ENCODE results near the gene MYO5A. TPM values are rescaled to one million over a fixed set of nuclear protein-coding genes. Genes with fewer than 3 reads are reported as not detected.
"Not testable (repeated sequence)": the region's sequence is repeated elsewhere in the genome, so short reads cannot be mapped to it uniquely, and the experiment has no call there.

The MYO5A gene
- total RNA-seq, 1 donor: 54.3 TPM

- no peak overlapping the region for H3K4me3 ChIP-seq (ENCODE audit: insufficient read depth, low read length)
- H3K36me3 ChIP-seq (ENCODE audit: insufficient read depth, low read length): no peaks in the 10 kb centered on the region
- H3K27me3 ChIP-seq (ENCODE audit: insufficient read depth, low read length): no peaks in the 10 kb centered on the region
- no peak overlapping the region for H3K27ac ChIP-seq (ENCODE audit: low read depth, low read length)
- H2AFZ ChIP-seq (ENCODE audit: low read length): no peak overlapping the region
- DNase-seq (ENCODE audit: insufficient read length, low spot score, missing footprints): peak; percentile 21
- no peaks in the 10 kb centered on the region for H4K20me1 ChIP-seq (ENCODE audit: insufficient read depth, low read length)
- no peak for TF ChIP-seq CTCF (IDR thresholded peaks at IDR 0.05; ENCODE audit: extremely low read depth, low read depth, low read length)
- no peak overlapping the region for H3K4me2 ChIP-seq (ENCODE audit: insufficient read depth, low read length)
- H3K9me3 ChIP-seq (ENCODE audit: low read depth, low read length): no peaks in the 10 kb centered on the region
- no peaks in the 10 kb centered on the region for H3K4me1 ChIP-seq (ENCODE audit: insufficient read depth, low read length)
- H3K79me2 ChIP-seq (ENCODE audit: insufficient read depth, low read length): no peaks in the 10 kb centered on the region
These were observed 111.2 kb downstream of the MYO5A start for GRCh38 chr15:52417521-52417920.

- not testable (repeated sequence) for H4K20me1 ChIP-seq (ENCODE audit: insufficient read depth, low read length); DNase-seq (ENCODE audit: insufficient read length, low spot score, missing footprints); H3K4me1 ChIP-seq (ENCODE audit: insufficient read depth, low read length); H3K36me3 ChIP-seq (ENCODE audit: insufficient read depth, low read length); H3K79me2 ChIP-seq (ENCODE audit: insufficient read depth, low read length); H3K27ac ChIP-seq (ENCODE audit: low read depth, low read length); H3K9me3 ChIP-seq (ENCODE audit: low read depth, low read length); H3K27me3 ChIP-seq (ENCODE audit: insufficient read depth, low read length); H2AFZ ChIP-seq (ENCODE audit: low read length); H3K4me2 ChIP-seq (ENCODE audit: insufficient read depth, low read length); H3K4me3 ChIP-seq (ENCODE audit: insufficient read depth, low read length)
These were observed 112.1 kb downstream of the MYO5A start for GRCh38 chr15:52416566-52416965.

GRCh38 chr15:52415628-52416027 lies 113.1 kb downstream of the MYO5A start:
- H3K4me2 ChIP-seq (ENCODE audit: insufficient read depth, low read length): no peak overlapping the region
- no peaks in the 10 kb centered on the region for H3K9me3 ChIP-seq (ENCODE audit: low read depth, low read length)
- H2AFZ ChIP-seq (ENCODE audit: low read length): no peak overlapping the region
- no peak for TF ChIP-seq CTCF (IDR thresholded peaks at IDR 0.05; ENCODE audit: extremely low read depth, low read depth, low read length)
- no peaks in the 10 kb centered on the region for H3K4me1 ChIP-seq (ENCODE audit: insufficient read depth, low read length)
- no peak overlapping the region for H3K27ac ChIP-seq (ENCODE audit: low read depth, low read length)
- H3K79me2 ChIP-seq (ENCODE audit: insufficient read depth, low read length): no peaks in the 10 kb centered on the region
- no peak overlapping the region for H3K4me3 ChIP-seq (ENCODE audit: insufficient read depth, low read length)
- no peak for DNase-seq (ENCODE audit: insufficient read length, low spot score, missing footprints)
- H4K20me1 ChIP-seq (ENCODE audit: insufficient read depth, low read length): no peaks in the 10 kb centered on the region
- H3K27me3 ChIP-seq (ENCODE audit: insufficient read depth, low read length): no peaks in the 10 kb centered on the region
- H3K36me3 ChIP-seq (ENCODE audit: insufficient read depth, low read length): no peaks in the 10 kb centered on the region

GRCh38 chr15:52414936-52415335 lies 113.7 kb downstream of the MYO5A start:
- H3K36me3 ChIP-seq (ENCODE audit: insufficient read depth, low read length): no peaks in the 10 kb centered on the region
- H2AFZ ChIP-seq (ENCODE audit: low read length): no peak overlapping the region
- no peak for DNase-seq (ENCODE audit: insufficient read length, low spot score, missing footprints)
- H3K27ac ChIP-seq (ENCODE audit: low read depth, low read length): no peak overlapping the region
- no peak overlapping the region for H3K4me3 ChIP-seq (ENCODE audit: insufficient read depth, low read length)
- H3K9me3 ChIP-seq (ENCODE audit: low read depth, low read length): no peaks in the 10 kb centered on the region
- no peaks in the 10 kb centered on the region for H3K27me3 ChIP-seq (ENCODE audit: insufficient read depth, low read length)
- H4K20me1 ChIP-seq (ENCODE audit: insufficient read depth, low read length): no peaks in the 10 kb centered on the region
- H3K4me2 ChIP-seq (ENCODE audit: insufficient read depth, low read length): no peak overlapping the region
- H3K4me1 ChIP-seq (ENCODE audit: insufficient read depth, low read length): no peaks in the 10 kb centered on the region
- TF ChIP-seq CTCF (IDR thresholded peaks at IDR 0.05; ENCODE audit: extremely low read depth, low read depth, low read length): no peak
- H3K79me2 ChIP-seq (ENCODE audit: insufficient read depth, low read length): no peaks in the 10 kb centered on the region
